Activated B cell treated with CpG ODN at 0.5 μM for 24 hours (primary cell): ENCODE measurements around the gene PTPRD. TPM values are rescaled to one million over a fixed set of nuclear protein-coding genes. Genes with fewer than 3 reads are reported as not detected.

ENCODE experiments used
- ATAC-seq: fragments of 200-7000 bp; cut with Tn5 transposase; one replicate; pipeline ENCODE4 v1.10.0; 2021; ENCODE audit warnings: low read depth, mild to moderate bottlenecking, moderate library complexity
- CTCF ChIA-PET: fragments of 350-600 bp; sonication (Branson Sonifier 250); formaldehyde crosslinking; loops from one replicate; lab custom pipeline; 2021; ENCODE audit warnings: antibody characterized with exemption; lab: Charles Lee
- POLR2A ChIA-PET: fragments of 350-600 bp; sonication (Branson Sonifier 250); formaldehyde crosslinking; loops from one replicate; lab custom pipeline; 2021; ENCODE audit warnings: antibody characterized with exemption; lab: Charles Lee
- DNase-seq: peaks from one replicate; pipeline ENCODE4 v3.0.0; 2022
- H3K27ac Mint-ChIP-seq: one replicate; pipeline ENCODE4 v1.8.0; 2020; ENCODE audit warnings: mixed read lengths
- H3K27me3 Mint-ChIP-seq: one replicate; pipeline ENCODE4 v1.8.0; 2021; ENCODE audit warnings: mixed read lengths
- H3K36me3 Mint-ChIP-seq: one replicate; pipeline ENCODE4 v1.8.0; 2021; ENCODE audit warnings: low read depth, mixed read lengths
- H3K4me1 Mint-ChIP-seq: one replicate; pipeline ENCODE4 v1.8.0; 2021; ENCODE audit warnings: mixed read lengths
- H3K4me3 Mint-ChIP-seq: one replicate; pipeline ENCODE4 v1.8.0; 2020; ENCODE audit warnings: mild to moderate bottlenecking, mixed read lengths
- H3K9me3 Mint-ChIP-seq: one replicate; pipeline ENCODE4 v1.8.0; 2020; ENCODE audit warnings: mixed read lengths
- intact Hi-C: fragments of 100-400 bp; cut with micrococcal nuclease; formaldehyde crosslinking; loops from one replicate; pipeline ENCODE4 v1.15.1; 2024
- total RNA-seq: library from RNA; stranded (reverse); gene quantifications from 2 replicates; pipeline ENCODE4 v1.2.3, GENCODE V29; 2022
- TF ChIP-seq, protein P1 (sequence below): fragments of 200-600 bp; IDR thresholded peaks from one replicate; pipeline ENCODE4 v1.8.0; 2022; ENCODE audit warnings: antibody characterized with exemption, mild to moderate bottlenecking

PTPRD gene
- total RNA-seq, 1 donor from 2014 or later, result 0.04 TPM

GRCh38 chr9:9790216-9790872 is 822.5 kb downstream of the PTPRD start:
- POLR2A ChIA-PET, result no interaction called here
- no peak for DNase-seq
- CTCF ChIA-PET, result interaction anchor here (0.7 to 2.3 kb wide), 4 partner anchors 153 to 184 kb away, joined by 3 to 27 read pairs (median 4); no protein-coding TSS in a partner anchor
- H3K4me3 Mint-ChIP-seq, result no peak overlapping the region
- no peak for ATAC-seq
- no peaks in the 10 kb centered on the region for H3K36me3 Mint-ChIP-seq
- no peak overlapping the region for H3K27ac Mint-ChIP-seq
- no peaks in the 10 kb centered on the region for H3K27me3 Mint-ChIP-seq
- TF ChIP-seq, protein P1, sequence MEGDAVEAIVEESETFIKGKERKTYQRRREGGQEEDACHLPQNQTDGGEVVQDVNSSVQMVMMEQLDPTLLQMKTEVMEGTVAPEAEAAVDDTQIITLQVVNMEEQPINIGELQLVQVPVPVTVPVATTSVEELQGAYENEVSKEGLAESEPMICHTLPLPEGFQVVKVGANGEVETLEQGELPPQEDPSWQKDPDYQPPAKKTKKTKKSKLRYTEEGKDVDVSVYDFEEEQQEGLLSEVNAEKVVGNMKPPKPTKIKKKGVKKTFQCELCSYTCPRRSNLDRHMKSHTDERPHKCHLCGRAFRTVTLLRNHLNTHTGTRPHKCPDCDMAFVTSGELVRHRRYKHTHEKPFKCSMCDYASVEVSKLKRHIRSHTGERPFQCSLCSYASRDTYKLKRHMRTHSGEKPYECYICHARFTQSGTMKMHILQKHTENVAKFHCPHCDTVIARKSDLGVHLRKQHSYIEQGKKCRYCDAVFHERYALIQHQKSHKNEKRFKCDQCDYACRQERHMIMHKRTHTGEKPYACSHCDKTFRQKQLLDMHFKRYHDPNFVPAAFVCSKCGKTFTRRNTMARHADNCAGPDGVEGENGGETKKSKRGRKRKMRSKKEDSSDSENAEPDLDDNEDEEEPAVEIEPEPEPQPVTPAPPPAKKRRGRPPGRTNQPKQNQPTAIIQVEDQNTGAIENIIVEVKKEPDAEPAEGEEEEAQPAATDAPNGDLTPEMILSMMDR, result no peak
- peaks cover 3% of the 10 kb centered on the region for H3K4me1 Mint-ChIP-seq
- intact Hi-C loops, result loop anchor here (1.0 to 5.0 kb wide), 2 partner anchors 152 to 184 kb away; no protein-coding TSS in a partner anchor
- H3K9me3 Mint-ChIP-seq, result no peaks in the 10 kb centered on the region

DNA sequence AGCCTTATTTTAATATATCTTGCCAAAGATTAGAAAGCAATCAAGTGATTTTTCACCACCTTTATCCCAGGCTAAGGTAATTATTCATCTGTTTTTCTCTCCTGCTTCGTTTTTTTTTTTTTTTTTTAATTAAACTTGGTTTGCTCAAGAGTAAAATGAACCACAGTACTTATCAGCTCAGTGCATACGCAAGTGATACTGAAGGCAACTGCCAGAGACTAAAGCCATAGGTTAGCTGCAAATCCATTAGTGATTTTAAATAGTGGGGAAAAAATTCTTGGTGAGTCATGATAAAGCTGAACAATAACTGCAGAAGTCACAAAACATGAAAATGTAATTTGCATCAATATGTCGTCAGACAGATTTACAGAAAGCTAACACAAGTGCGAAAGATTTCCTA is 829.1 kb downstream of the PTPRD start:
- no peaks in the 10 kb centered on the region for H3K36me3 Mint-ChIP-seq
- POLR2A ChIA-PET, result no interaction called here
- CTCF ChIA-PET, result no interaction called here

DNA sequence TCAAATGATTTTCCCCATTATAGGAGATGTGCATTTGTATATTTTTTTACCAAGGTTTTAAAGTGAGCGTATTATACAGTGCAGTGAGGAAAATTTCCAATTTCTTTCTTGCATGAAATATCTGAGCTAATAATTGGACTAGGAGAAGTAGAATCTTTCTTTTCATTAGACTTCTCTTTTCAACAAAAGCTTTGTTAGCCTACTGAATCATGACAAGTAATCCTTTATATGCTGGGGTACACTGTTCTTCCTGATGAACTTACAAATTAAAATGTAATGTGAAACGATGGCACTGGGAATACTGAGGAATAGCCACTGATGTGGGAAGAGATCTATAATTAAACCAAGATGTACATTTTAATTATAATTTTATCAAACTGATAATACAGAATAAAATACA is 829.6 kb downstream of the PTPRD start:
- intact Hi-C loops, result no loop called here
- Mint-ChIP-seq H3K9me3 (no peaks in the 10 kb centered on the region), H3K4me1 (no peaks in the 10 kb centered on the region), H3K36me3 (no peaks in the 10 kb centered on the region), H3K4me3 (no peak overlapping the region), H3K27ac (no peak overlapping the region), H3K27me3 (no peaks in the 10 kb centered on the region)
- ATAC-seq (no peak), DNase-seq (no peak)
- CTCF ChIA-PET, result no interaction called here
- TF ChIP-seq, protein P1, result no peak
- POLR2A ChIA-PET, result no interaction called here

More for the DNA sequence above, 829.1 kb downstream of the PTPRD start:
- Mint-ChIP-seq H3K4me3 (no peak overlapping the region), H3K4me1 (no peaks in the 10 kb centered on the region), H3K27ac (no peak overlapping the region), H3K27me3 (no peaks in the 10 kb centered on the region), H3K9me3 (no peaks in the 10 kb centered on the region)
- intact Hi-C loops, result no loop called here
- no peak for ATAC-seq
- no peak for DNase-seq
- TF ChIP-seq, protein P1, result no peak

GRCh38 chr9:9778293-9778692 is 834.5 kb downstream of the PTPRD start:
- Mint-ChIP-seq H3K4me3 (no peak overlapping the region), H3K27ac (no peak overlapping the region), H3K4me1 (no peaks in the 10 kb centered on the region), H3K36me3 (no peaks in the 10 kb centered on the region), H3K27me3 (no peaks in the 10 kb centered on the region), H3K9me3 (no peaks in the 10 kb centered on the region)
- TF ChIP-seq, protein P1, result no peak
- POLR2A ChIA-PET, result no interaction called here
- intact Hi-C loops, result no loop called here
- CTCF ChIA-PET, result no interaction called here
- ATAC-seq (no peak), DNase-seq (no peak)

DNA sequence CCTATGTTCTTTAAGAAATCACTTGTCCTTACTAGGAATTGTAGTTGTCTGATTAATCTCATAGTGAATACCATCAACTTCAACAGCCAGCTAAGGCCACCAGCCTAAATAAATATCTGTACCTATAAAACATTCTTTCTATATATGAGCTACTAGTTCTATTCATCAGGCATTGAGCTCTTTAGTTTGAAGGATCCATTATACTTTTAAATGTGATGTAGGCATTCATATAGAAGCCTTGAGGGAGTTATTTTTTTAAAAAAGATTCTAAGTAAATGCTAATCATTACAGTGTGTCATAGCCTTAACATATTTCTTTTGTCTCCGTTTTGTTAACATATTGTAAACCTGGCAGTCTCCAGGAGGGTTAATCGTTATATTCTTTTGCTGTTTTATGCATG is 838.3 kb downstream of the PTPRD start:
- intact Hi-C loops, result no loop called here
- no peak for DNase-seq
- H3K27me3 Mint-ChIP-seq, result peaks cover 1% of the 10 kb centered on the region
- H3K4me1 Mint-ChIP-seq, result no peaks in the 10 kb centered on the region
- TF ChIP-seq, protein P1, result no peak
- no peak for ATAC-seq
- no peak overlapping the region for H3K27ac Mint-ChIP-seq
- POLR2A ChIA-PET, result no interaction called here
- H3K36me3 Mint-ChIP-seq, result no peaks in the 10 kb centered on the region
- CTCF ChIA-PET, result no interaction called here
- no peak overlapping the region for H3K4me3 Mint-ChIP-seq
- no peaks in the 10 kb centered on the region for H3K9me3 Mint-ChIP-seq
